Measurements from ENCODE around the gene RNASE4.
"Not testable (repeated sequence)": the region's sequence is repeated elsewhere in the genome, so short reads cannot be mapped to it uniquely, and the experiment has no call there.

The RNASE4 gene

GRCh38 chr14:20733684-20734429, 49.5 kb downstream of the RNASE4 start:
- no peaks in the 10 kb centered on the region for H3K36me3 ChIP-seq (ENCODE audit: insufficient read depth, low read length)
- no peaks in the 10 kb centered on the region for H3K27me3 ChIP-seq (ENCODE audit: insufficient read depth, low read length, poor library complexity, severe bottlenecking)
- no peaks in the 10 kb centered on the region for H3K4me1 ChIP-seq (ENCODE audit: insufficient read depth, low read length, poor library complexity, severe bottlenecking)
- no peak overlapping the region for H3K4me2 ChIP-seq (ENCODE audit: low read depth, low read length, poor library complexity, severe bottlenecking)
- H3K9ac ChIP-seq (ENCODE audit: low read depth, low read length, poor library complexity, severe bottlenecking), result no peak overlapping the region
- no peaks in the 10 kb centered on the region for H3K79me2 ChIP-seq (ENCODE audit: insufficient read depth, low read length)
- H4K20me1 ChIP-seq (ENCODE audit: insufficient read depth, low read length, poor library complexity, severe bottlenecking), result no peaks in the 10 kb centered on the region
- H3F3A ChIP-seq (ENCODE audit: low read depth), result no peaks in the 10 kb centered on the region
- H3K9me3 ChIP-seq (ENCODE audit: insufficient read depth, low read depth, low read length), result no peaks in the 10 kb centered on the region
- no peaks in the 10 kb centered on the region for H3K9me2 ChIP-seq (replicated peaks; ENCODE audit: low read depth, low read length)
- no peak overlapping the region for H2AFZ ChIP-seq (ENCODE audit: low read length)
- H3K4me3 ChIP-seq (ENCODE audit: low read length, poor library complexity, severe bottlenecking), result no peak overlapping the region
- TF ChIP-seq CTCF (conservative IDR thresholded peaks at IDR 0.05; ENCODE audit: low read length), result no peak
- no peak for TF ChIP-seq EZH2phosphoT487 (IDR thresholded peaks at IDR 0.05; ENCODE audit: borderline replicate concordance)

- H3K36me3 ChIP-seq (ENCODE audit: insufficient read depth, low read length), result no peaks in the 10 kb centered on the region
- H3K9me2 ChIP-seq (replicated peaks; ENCODE audit: low read depth, low read length), result no peaks in the 10 kb centered on the region
- no peaks in the 10 kb centered on the region for H3F3A ChIP-seq (ENCODE audit: low read depth)
- no peak overlapping the region for H2AFZ ChIP-seq (ENCODE audit: low read length)
- no peaks in the 10 kb centered on the region for H3K79me2 ChIP-seq (ENCODE audit: insufficient read depth, low read length)
- H3K4me3 ChIP-seq (ENCODE audit: low read length, poor library complexity, severe bottlenecking), result no peak overlapping the region
- TF ChIP-seq EZH2phosphoT487 (IDR thresholded peaks at IDR 0.05; ENCODE audit: borderline replicate concordance) (no peak), CTCF (conservative IDR thresholded peaks at IDR 0.05; ENCODE audit: low read length) (no peak)
- H3K4me1 ChIP-seq (ENCODE audit: insufficient read depth, low read length, poor library complexity, severe bottlenecking), result no peaks in the 10 kb centered on the region
- H3K27me3 ChIP-seq (ENCODE audit: insufficient read depth, low read length, poor library complexity, severe bottlenecking), result no peaks in the 10 kb centered on the region
- H4K20me1 ChIP-seq (ENCODE audit: insufficient read depth, low read length, poor library complexity, severe bottlenecking), result no peaks in the 10 kb centered on the region
- no peak overlapping the region for H3K4me2 ChIP-seq (ENCODE audit: low read depth, low read length, poor library complexity, severe bottlenecking)
- no peaks in the 10 kb centered on the region for H3K9me3 ChIP-seq (ENCODE audit: insufficient read depth, low read depth, low read length)
- H3K9ac ChIP-seq (ENCODE audit: low read depth, low read length, poor library complexity, severe bottlenecking), result no peak overlapping the region
Measured at GRCh38 chr14:20734430-20734806, 50.1 kb downstream of the RNASE4 start.

- not testable (repeated sequence) for H3K4me3 ChIP-seq (ENCODE audit: low read length, poor library complexity, severe bottlenecking); H3K4me2 ChIP-seq (ENCODE audit: low read depth, low read length, poor library complexity, severe bottlenecking); H2AFZ ChIP-seq (ENCODE audit: low read length); H3K27me3 ChIP-seq (ENCODE audit: insufficient read depth, low read length, poor library complexity, severe bottlenecking); H3K4me1 ChIP-seq (ENCODE audit: insufficient read depth, low read length, poor library complexity, severe bottlenecking); H4K20me1 ChIP-seq (ENCODE audit: insufficient read depth, low read length, poor library complexity, severe bottlenecking); H3K9me2 ChIP-seq (replicated peaks; ENCODE audit: low read depth, low read length); H3K79me2 ChIP-seq (ENCODE audit: insufficient read depth, low read length); H3K9ac ChIP-seq (ENCODE audit: low read depth, low read length, poor library complexity, severe bottlenecking); H3F3A ChIP-seq (ENCODE audit: low read depth); H3K9me3 ChIP-seq (ENCODE audit: insufficient read depth, low read depth, low read length); H3K36me3 ChIP-seq (ENCODE audit: insufficient read depth, low read length)
Measured at GRCh38 chr14:20738292-20738691, 53.9 kb downstream of the RNASE4 start.

GRCh38 chr14:20742132-20742531, 57.8 kb downstream of the RNASE4 start:
- Histone ChIP-seq H3K79me2 (ENCODE audit: insufficient read depth, low read length) (no peaks in the 10 kb centered on the region), H3K4me3 (ENCODE audit: low read length, poor library complexity, severe bottlenecking) (no peak overlapping the region), H3F3A (ENCODE audit: low read depth) (no peaks in the 10 kb centered on the region), H3K4me1 (ENCODE audit: insufficient read depth, low read length, poor library complexity, severe bottlenecking) (no peaks in the 10 kb centered on the region), H3K4me2 (ENCODE audit: low read depth, low read length, poor library complexity, severe bottlenecking) (no peak overlapping the region), H3K9ac (ENCODE audit: low read depth, low read length, poor library complexity, severe bottlenecking) (no peak overlapping the region), H3K9me2 (replicated peaks; ENCODE audit: low read depth, low read length) (no peaks in the 10 kb centered on the region), H3K36me3 (ENCODE audit: insufficient read depth, low read length) (no peaks in the 10 kb centered on the region), H2AFZ (ENCODE audit: low read length) (no peak overlapping the region), H3K27me3 (ENCODE audit: insufficient read depth, low read length, poor library complexity, severe bottlenecking) (no peaks in the 10 kb centered on the region), H4K20me1 (ENCODE audit: insufficient read depth, low read length, poor library complexity, severe bottlenecking) (no peaks in the 10 kb centered on the region), H3K9me3 (ENCODE audit: insufficient read depth, low read depth, low read length) (no peaks in the 10 kb centered on the region)
- no peak for TF ChIP-seq CTCF (conservative IDR thresholded peaks at IDR 0.05; ENCODE audit: low read length)
- TF ChIP-seq EZH2phosphoT487 (IDR thresholded peaks at IDR 0.05; ENCODE audit: borderline replicate concordance), result no peak
